Activated T-helper 9 cell treated with anti-CD3 and anti-CD28 coated beads, Interleukin-2, amount 50 U/mL, for 16 hours (primary cell): Measurements from ENCODE around the gene GMEB2.
A peak's percentile ranks its signal among the peaks of the same experiment; 100 is the strongest.
"Not testable (repeated sequence)": the region's sequence is repeated elsewhere in the genome, so short reads cannot be mapped to it uniquely, and the experiment has no call there.

ENCODE experiments used
- DNase-seq: peaks from one replicate; pipeline ENCODE4 v3.0.0-alpha.2; 2020; ENCODE audit warnings: low read depth

Gene GMEB2

DNA sequence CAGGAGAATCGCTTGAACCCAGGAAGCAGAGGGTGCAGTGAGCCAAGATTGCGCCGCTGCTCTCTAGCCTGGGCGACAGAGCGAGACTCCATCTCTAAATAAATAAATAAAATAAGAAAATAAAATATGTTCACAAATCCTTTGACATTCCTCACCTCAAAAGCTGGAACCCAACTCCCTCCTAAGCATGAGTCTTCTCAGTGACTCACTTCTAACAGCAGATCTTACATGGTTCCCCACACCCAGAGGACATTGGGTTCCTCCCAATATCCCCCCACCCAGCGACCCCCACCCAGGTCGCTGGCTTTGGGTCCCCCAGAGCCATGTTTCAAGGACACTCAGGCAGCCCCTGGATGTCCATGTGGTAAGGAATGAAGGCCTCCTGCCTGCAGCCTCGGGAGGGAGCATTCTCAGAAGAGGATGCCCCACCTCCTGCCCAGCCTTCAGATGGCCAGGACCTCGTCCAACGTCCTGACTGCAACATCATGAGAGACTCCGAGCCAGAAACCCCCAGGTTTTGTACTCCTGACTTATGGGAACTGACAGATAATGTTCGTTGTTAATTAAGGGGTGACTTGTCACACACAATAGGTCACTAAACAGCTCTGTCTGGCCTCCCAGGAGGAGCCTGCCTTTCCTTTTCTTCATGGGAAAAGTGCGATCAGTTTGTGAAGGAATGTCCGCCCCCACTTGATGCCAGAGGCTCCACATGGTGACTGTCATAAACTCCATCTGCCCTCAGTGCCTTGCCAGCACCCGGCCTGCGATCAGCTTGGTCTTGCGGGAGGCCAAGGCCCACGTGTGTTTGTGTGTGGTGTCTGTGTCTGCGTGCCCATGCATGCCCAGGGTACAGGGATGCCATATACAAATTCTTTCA lies 10.1 kb upstream of the GMEB2 start:
- DNase-seq: no peak

DNA sequence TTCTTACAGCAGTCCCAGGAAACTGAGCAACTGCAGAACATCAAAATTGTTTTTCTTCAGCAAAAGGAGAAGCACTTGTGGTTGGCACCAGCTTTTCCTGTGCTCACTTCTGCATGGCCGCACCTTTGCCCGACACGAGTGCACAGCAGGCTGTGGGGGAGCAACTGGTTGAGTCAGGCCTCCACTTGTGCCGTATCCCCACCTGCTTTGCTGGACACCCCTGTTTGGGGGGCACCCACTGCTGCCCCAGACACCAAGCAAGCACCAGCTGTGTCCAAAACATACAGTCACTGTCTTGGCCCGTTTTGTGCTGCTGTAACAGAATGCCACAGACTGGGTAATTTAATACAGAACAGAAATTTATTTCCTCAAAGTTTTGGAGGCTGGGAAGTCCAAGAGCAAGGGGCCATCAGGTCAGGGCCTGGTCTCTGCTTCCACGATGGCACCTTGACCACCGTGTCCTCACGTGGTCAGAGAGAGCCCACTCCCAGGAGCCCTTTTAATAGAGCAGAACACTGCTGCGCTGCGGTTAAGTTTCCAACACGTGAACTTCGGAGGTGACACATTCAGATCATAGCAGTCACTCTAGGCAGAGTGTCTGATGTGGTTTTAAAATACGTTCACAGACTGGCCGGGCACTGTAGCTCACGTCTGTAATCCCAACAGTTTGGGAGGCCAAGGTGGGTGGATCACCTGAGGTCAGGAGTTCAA lies 8.7 kb upstream of the GMEB2 start:
- DNase-seq: no peak

DNA sequence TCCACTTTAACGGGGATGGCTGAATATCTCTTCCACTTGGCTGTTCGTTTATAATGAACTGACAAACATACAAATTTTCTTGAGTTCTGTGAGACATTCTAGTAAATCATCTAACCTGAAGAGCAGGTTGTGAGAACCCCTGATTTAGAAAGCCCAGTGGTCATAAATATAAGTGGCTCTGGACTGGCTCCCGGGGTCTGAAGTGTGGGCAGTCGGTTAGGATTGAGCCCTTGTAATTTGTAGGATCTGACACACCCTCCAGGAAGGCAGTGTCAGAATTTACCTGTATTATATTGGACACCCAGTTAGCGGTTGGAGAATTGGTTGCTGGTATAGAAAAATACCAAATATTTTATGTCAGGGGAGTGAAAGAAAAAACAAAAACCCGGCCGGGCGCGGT lies 6.8 kb upstream of the GMEB2 start:
- no peak for DNase-seq

DNA sequence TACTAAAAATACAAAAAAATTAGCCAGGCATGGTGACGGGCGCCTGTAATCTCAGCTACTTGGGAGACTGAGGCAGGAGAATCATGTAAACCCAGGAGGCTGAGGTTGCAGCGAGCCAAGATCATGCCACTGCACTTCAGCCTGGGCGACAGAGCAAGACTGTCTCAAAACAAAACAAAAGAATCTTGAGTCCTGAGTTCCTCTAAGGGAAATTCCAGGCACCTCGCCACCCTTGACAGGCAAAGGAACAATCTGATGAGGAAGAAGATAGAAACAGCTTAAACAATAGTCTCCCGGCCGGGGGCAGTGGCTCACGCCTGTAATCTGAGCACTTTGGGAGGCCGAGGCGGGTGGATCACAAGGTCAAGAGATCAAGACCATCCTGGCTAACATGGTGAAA lies 4.5 kb upstream of the GMEB2 start:
- not testable (repeated sequence) for DNase-seq

DNA sequence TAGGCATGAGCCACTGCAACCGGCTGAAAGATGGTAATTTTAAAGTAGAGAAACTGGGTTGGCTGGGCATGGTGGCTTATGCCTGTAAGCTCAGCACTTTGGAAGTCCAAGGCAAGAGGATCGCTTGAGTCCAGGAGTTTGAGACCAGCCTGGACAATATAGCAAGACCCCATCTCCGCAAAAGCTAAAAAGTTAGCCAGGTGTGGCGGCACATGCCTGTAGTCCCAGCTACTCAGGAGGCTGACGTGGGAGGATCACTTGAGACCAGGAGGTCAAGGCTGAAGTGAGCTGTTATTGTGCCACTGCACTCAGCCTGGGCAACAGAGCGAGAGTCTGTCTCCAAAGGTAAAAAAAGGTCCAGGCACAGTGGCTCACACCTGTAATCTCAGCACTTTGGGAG lies 4.1 kb upstream of the GMEB2 start:
- DNase-seq: not testable (repeated sequence)

DNA sequence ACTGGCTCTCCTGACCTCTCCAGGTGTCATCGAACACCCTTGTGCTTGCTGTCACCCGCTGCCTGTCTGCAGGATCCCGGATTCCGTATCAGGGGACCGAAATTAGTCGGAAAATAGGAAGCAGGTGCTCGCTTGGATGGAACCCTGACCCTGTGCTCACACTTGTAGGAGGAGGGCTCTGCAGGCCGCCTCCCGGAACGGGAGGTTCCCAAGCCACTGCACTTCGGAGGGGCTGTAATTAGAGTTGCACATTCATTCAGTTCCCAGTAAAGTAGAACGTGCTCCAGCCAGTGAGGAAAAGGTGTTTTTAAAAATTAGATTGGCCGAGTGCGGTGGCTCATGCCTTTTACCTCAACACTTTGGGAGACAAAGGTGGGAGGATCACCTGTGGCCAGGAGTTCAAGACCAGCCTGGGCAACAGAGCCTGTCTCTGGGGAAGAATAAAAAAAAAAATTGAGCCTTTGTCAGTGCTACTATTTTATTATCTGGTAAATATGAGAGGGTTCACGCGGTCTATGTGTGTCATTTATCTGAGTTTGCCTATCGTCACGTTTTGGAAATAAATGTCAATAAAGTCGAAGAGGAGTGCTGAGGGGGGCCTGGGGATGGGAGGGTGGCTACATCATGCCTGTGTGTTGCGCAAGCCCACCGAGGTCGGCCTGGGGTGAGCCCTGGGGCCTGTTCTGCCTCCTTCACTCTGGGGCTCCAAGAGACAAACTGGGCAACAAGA lies 1.5 kb upstream of the GMEB2 start:
- peak; percentile 50 for DNase-seq

DNA sequence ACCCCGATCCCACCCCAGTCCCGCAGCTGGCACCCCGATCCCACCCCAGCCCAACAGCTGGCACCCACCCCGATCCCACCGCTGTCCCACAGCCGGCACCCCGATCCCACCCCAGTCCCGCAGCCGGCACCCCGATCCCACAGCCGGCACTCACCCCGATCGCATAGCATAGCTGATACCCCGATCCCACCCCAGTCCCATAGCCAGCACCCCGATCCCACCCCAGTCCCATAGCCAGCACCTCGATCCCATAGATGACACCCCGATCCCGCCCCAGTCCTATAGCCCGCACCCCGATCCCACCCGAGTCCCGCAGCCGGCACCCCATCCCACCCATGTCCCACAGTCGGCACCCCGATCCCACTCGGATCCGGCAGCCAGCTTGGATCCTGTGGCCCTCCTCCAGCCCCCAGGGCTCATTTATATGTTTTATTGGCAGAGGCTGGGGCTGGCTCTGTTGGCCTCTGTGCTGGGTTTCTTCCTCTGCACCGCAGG lies 897 bp upstream of the GMEB2 start:
- no peak for DNase-seq

DNA sequence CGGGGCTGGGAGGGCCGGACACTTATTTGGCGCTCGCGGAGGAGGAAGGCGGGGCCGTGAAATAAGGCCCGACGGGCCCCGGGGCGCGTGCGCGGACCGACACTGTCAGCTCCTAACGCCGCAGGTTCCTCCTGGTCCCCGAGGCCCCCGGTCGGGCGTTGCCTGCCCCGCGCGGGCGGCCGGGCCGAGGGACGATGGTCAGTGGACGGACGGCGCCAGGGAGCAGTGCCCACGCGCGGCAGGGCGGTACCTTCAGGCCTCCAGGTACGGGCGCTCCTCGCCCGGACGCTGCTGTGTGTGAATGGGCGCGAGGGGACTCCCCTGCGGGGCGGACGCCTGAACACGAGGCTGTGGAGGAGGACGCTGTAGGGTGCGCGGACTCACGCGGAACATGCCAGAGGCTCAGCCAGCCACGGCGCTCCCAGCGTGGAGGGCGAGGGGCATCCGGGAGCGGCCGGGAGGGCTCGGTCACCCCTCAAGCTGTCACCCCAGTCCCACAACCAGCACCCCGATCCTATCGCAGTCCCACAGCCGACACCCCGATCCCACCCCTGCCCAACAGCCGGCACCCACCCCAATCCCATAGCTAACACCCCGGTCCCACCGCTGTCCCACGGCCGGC lies 339 bp upstream of the GMEB2 start:
- DNase-seq: peak; percentile 92

DNA sequence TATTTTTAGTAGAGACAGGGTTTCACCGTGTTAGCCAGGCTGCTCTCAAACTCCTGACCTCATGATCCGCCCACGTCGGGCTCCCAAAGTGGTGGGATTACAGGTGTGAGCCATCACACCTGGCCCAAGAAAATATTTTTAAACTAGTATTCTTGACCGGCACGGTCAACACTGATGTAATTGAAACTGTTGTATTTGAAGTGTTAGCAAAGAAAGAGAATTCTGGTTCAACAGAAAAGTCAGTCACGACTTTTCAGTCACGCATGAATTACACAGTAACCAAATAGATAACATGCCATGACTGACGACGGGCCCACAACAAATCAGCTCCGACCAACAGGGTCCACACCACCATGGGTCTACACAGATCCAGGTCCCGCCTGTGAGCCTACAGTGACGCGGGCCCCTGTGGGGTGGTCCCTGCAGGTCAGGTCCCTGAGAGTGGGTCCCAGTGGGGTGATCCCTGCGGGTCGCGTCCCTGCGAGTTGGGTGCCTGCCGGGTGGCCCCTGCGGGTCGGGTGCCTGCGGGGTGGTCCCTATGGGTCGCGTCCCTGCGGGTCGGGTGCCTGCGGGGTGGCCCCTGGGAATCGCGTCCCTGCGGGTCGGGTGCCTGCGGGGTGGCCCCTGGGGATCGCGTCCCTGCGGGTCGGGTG lies 1.0 kb downstream of the GMEB2 start:
- DNase-seq: no peak

DNA sequence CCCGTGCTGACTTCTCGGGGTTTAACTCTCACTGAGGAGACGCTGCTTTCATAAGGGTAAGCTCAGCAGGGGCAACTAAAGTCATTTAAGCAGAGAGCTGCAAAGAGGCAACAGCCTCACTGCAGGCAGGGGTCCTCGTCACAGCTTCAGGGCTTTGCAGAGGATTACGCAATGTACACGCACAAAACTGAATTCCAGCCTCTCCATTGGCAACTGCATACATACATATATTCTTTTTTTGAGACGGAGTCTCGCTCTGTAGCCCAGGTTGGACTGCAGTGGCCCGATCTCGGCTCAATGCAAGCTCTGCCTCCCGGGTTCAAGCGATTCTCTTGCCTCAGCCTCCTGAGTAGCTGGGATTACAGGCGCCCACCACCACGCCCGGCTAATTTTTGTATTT lies 2.4 kb downstream of the GMEB2 start:
- no peak for DNase-seq

DNA sequence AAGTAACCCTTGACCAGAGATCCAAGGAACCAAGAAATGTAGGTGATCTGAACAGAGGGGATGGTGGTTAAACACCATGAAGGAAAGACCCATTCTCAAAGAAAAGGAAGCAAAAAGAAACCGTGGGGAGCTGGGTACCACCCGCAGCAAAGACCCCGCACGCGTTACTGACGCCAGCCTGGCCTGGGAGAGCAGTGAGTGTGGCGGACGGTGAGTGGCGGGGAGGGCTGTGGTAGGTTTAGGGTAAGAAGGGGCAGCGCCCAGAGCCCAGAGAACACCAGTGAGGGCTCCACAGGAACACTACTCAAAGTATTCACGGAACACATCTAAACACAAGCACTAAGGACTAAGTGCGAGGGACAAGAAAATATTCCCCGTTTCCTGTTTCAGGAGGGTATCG lies 4.2 kb downstream of the GMEB2 start:
- no peak for DNase-seq

DNA sequence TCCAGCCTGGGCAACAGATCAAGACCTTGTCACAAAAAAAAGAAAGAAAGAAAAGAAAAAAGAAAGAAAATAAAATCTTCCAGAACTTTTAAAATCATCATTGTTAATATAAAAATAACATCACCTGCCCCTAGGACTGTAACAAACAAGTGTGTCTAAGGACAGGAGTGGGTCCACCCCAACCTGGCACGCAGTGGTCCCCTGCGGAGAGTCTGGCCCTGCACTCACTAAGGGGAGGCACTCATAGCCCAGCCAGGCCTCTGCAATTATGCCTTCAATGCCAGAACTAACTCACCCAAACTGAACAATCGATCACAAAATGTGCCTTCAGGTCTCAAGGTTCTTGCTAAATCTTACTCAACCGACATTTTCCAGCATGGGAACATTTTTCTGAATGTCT lies 4.8 kb downstream of the GMEB2 start:
- no peak for DNase-seq

DNA sequence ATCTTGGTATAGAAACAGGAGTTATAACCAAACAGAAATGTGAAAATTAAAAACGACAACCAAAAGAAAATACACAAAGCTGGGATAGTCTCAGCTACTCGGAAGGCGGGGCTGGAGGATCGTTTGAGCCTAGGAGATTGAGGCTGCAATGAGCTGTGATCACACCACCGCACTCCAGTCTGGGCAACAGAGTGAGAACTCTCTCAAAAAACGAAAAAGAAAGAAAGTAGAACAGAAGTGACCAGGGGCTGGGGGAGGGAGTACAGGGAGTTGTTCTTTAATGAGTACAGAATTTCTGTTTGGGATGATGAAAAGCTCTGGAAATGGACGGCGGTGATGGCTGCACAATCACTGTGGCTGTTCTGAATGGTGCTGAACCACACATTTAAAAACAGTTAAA lies 5.9 kb downstream of the GMEB2 start:
- DNase-seq: no peak

DNA sequence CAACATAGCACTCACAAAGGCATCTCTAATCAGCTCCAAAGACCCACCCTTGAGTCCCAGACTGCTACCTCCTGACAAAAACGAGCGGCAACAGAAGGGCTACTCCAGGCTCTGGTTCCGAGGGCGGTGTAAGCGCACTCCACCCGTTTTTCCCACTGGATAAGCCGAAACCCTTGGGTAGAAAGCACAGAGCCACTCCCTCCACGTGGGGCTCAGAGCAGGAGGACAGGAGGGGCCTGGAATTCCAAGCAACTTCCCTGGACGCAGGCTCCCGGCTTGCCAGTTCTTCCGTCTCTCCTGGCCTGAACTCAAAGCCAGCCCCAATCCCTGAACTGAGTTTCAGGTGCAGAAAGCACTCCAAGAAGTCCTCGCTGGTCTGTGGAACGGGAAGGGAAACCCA lies 7.4 kb downstream of the GMEB2 start:
- DNase-seq: no peak

DNA sequence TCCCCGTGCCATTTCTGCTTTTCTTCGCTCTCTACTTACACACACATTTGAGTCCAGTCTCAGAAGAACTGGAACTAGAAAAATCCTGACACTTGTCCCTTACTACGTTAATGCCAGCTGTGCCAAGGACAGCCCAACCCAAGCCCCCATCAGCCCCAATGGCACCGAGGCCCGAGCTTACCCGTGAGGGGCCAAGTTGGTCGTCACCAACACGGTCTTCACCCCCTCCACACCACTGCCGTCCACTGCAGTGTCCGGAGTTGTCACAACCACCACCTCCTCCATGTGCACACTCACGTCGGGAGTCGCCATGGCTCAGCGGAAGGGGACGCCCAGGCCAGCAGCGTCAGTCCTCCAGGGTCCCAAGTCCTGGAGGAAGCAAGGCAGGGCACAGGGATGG lies 7.8 kb downstream of the GMEB2 start:
- no peak for DNase-seq

DNA sequence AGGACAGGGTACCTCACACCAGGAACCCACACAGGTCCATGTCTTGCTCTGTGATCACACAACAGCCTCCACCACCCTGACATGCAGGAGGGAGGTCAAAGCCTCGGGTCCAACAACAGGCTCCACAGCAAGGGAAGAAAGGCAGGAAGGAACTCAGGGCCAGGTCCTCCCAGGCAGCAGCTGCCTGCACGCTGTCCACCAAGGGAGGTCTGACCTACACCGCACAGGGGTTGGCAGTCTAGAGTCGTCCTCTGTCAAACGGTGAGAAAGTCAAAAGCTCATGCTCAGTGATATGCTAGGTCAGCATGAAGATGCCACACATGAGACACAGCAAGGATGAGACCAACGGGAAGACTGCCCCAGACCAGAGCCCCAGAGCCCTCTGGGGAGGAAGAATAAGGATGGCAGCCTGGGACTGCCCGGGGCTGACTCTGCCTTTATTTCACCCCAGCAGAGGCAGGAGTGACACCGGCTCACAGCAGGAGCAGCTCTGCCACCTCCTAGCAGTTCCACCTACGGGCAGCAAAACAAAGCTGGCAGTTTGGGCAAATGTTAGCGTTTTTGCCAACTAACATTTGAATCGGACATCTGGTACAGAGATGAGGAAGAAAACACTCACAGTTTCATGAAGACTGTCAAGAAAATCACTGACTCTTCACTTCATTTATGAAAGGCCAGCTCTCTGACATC lies 8.5 kb downstream of the GMEB2 start:
- DNase-seq: no peak

DNA sequence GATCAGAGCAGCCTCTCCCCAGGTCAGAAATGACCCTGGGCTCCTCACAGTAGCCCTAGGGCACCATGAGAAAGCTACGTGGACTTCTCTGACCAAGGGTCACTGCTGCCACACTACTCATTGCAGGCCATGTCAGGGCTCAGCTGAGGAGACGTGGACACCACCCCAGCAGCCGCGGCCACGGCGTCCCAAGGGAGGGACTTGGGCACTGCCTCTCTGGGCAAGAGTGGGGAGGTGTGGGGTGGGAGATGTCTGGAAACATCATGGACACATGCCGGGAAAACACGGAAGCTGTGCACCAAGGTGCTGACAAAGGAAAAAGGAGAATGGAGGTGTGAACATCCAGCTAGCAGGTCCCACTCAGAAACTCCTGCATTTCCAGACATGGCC lies 9.0 kb downstream of the GMEB2 start:
- no peak for DNase-seq

DNA sequence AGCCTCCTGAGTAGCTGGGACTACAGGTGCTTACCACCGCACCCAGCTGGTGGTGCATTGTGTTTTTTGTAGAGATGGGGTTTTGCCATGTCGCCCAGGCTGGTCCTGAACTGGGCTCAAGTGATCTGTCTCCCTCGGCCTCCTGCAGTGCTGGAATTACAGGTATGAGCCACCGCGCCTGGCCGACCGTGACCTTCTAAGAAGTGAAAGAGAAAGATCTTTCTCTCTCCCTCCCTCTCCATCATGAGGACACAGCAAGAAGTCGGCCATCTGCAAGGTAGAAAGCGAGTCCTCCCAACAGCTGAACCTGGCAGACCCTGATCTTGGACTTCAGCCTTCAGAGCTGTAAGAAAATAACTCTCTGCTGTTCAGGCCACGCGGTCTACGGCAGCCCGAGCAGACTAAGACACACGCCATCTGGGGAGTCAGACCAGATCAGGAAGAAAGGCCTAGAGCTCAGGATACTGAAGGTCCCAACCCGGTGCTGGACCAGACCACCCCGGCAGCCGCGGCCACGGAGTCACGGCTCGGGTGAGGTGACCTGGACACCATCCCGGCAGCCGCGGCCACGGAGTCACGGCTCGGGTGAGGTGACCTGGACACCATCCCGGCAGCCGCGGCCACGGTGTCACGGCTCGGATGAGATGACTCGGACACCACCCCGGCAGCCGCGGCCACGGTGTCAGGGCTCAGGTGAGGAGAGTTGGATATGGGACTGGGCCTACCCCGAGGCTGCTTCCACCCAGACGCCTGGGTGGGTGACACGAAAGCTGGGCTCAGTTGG lies 9.6 kb downstream of the GMEB2 start:
- no peak for DNase-seq

DNA sequence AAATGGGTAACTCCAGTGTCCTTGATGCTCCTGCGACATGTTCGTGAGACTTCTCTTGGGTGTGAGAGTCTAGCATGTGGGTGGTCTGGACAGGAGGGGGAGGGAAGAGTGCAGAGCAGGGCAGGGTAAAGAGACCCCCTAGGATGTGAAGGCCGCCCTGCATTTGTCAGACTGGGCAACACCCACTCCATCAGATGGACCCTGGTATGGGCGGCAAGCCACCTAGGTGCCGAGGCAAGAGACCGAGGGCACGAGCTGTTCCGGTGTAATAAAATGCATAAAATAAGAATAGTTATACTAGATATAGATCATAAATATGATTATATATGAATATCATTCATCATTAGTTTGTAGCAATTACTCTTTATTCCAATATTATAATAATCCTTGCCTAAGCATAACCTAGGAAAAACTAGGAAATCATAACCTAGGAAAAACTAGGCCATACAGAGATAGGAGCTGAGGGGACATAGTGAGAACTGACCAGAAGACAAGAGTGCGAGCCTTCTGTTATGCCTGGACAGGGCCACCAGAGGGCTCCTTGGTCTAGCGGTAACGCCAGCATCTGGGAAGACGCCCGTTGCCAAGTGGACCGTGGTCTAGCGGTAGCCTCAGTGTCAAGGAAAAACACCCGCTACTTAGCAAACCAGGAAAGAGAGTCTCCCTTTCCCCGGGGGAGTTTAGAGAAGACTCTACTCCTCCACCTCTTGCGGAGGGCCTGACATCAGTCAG lies 12.9 kb downstream of the GMEB2 start:
- not testable (repeated sequence) for DNase-seq
